ENCODE measurements around the gene IDH3G. TPM values are rescaled to one million over a fixed set of nuclear protein-coding genes. Genes with fewer than 3 reads are reported as not detected.

Gene IDH3G
- polyA plus RNA-seq, 3 donors, result 115 to 201 (median 130) TPM

DNA sequence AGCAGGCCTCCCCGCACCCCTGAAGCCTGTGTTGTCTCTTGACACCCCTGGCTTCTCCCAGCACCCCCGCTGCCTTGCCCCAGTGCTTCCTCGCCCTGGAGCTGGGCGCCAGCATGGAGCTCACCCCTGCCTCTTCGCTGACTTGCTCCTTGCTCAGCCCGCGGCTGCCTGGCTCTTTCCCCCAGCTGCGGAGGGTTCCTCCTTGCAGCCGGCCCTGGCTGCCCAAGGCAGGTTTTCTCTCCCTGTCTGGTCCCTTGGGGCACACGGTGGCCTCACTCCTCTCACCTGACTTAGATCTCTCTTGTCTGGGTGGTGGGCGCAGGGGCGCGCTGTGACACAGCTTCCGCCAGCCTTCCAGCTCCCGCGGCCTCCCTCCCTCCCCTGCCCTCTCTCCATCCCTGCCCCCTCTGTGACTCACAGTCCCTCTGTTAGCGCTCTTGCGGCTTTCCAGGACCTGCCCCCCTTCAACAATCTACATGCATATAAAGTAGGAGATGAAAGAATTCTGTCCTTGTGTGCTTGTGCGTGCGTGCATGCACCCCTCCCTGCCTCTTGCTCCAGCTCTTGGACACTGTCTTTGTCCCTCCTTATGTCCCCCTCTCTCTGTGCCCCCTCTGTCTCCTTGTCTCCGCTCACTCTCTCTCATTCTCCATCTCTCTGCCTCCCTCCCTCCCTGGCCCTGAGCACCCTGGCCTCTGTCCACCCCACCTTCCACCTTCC lies 27.9 kb downstream of the IDH3G start:
- Mint-ChIP-seq H3K27ac (no peak overlapping the region), H3K4me1 (peaks cover 14% of the 10 kb centered on the region), H3K4me3 (peak overlapping the region in 1 of 2 donors; percentile 42), H3K9me3 (peaks cover 0 to 3% (median 0%) of the 10 kb centered on the region in 7 donors), H3K27me3 (ENCODE audit: low read depth in 3 of 3) (peaks cover 1 to 22% (median 16%) of the 10 kb centered on the region in 3 donors), H3K36me3 (no peaks in the 10 kb centered on the region)
- DNase-seq, result peak; percentile 5 to 43 (median 32)
- H3K79me2 ChIP-seq (ENCODE audit: insufficient read depth, low read length), result no peaks in the 10 kb centered on the region
- H3K9me3 ChIP-seq (replicated peaks in 1 of 2; ENCODE audit: control insufficient read depth in 1 of 2, insufficient read depth in 1 of 2, low read length in 2 of 2), result no peaks in the 10 kb centered on the region
- WGBS (ENCODE audit: insufficient coverage), result 24% methylated on average over 5 of the region's 21 CpGs
- no peaks in the 10 kb centered on the region for H4K20me1 ChIP-seq (ENCODE audit: insufficient read depth, low read length)
- peaks cover 0 to 5% of the 10 kb centered on the region in 2 donors for H3K4me1 ChIP-seq (ENCODE audit: control insufficient read depth in 1 of 2, insufficient read depth in 2 of 2, low read length in 2 of 2)
- H3K4me2 ChIP-seq (replicated peaks; ENCODE audit: extremely low read depth, low read length, poor library complexity, severe bottlenecking), result no peak overlapping the region
- H2AFZ ChIP-seq (ENCODE audit: insufficient read depth, low read depth, low read length, poor library complexity, severe bottlenecking), result peak overlapping the region; percentile 13
- intact Hi-C loops (cut with micrococcal nuclease), result loop anchor here in 1 of 2 donors (10.0 kb wide), 2 partner anchors 159 to 189 kb away; partner anchors contain the start of gene ARHGAP4
- TF ChIP-seq, protein P1, sequence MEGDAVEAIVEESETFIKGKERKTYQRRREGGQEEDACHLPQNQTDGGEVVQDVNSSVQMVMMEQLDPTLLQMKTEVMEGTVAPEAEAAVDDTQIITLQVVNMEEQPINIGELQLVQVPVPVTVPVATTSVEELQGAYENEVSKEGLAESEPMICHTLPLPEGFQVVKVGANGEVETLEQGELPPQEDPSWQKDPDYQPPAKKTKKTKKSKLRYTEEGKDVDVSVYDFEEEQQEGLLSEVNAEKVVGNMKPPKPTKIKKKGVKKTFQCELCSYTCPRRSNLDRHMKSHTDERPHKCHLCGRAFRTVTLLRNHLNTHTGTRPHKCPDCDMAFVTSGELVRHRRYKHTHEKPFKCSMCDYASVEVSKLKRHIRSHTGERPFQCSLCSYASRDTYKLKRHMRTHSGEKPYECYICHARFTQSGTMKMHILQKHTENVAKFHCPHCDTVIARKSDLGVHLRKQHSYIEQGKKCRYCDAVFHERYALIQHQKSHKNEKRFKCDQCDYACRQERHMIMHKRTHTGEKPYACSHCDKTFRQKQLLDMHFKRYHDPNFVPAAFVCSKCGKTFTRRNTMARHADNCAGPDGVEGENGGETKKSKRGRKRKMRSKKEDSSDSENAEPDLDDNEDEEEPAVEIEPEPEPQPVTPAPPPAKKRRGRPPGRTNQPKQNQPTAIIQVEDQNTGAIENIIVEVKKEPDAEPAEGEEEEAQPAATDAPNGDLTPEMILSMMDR (IDR thresholded peaks at IDR 0.05), result no peak
- no peak overlapping the region for H3K4me3 ChIP-seq (replicated peaks in 1 of 3; ENCODE audit: low read depth in 2 of 3, low read length in 3 of 3)
- no peaks in the 10 kb centered on the region for H3K36me3 ChIP-seq (replicated peaks in 1 of 2; ENCODE audit: control insufficient read depth in 1 of 2, insufficient read depth in 2 of 2, low read length in 2 of 2)
- no peak overlapping the region for H3K9ac ChIP-seq (ENCODE audit: insufficient read depth, low read length, poor library complexity, severe bottlenecking)
- H3K27me3 ChIP-seq (ENCODE audit: control insufficient read depth in 2 of 2, insufficient read depth in 2 of 2, low read length in 2 of 2), result no peaks in the 10 kb centered on the region
- no peak overlapping the region for H3K27ac ChIP-seq (ENCODE audit: low read depth in 1 of 2, low read length in 2 of 2)

DNA sequence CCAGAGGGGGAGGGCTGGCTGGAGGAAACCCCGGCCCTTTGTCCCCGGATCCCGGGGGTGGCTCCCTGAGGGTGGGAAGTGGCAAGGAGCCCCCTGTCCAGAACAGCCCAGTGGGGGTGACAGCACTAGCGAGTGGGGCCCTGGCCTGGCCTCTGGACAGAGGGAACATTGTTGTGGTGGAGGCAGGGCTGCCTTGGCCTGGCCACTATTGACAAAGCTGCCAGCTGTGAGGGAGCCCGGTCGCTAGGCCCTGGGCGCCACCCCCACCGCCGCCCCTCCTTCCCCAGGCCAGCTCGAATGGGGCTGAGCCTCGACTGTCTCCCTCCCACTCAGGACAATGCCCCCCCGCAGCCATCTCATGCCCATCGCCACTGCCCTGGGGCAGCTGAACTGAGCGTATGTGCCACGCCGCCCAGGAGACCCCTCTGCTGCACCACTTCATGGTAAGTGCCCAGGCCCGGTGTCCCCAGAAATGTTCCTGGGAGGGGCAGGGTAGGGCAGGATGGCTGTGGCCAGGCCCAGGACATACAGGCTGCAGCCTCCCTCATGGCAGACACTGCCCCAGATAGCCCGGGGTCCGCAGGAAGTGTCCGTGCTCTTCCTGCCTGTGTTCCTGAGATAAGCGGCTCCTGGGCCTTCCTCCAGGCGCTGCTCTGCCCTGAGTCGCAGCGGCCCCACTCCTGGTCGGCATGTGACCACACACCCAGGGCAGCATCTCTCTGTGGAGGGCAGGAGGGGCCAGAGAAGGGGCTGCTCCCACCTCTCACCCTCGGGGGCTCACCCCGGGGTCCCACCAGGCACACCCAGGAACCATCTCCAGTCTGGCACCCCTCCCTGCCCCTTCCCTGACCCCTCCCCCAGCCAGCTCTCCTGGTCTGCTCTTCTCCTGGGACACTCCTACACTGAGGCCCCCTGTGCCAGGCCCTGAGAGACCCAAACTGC lies 28.8 kb downstream of the IDH3G start:
- peaks cover 0 to 5% of the 10 kb centered on the region in 2 donors for H3K4me1 ChIP-seq (ENCODE audit: control insufficient read depth in 1 of 2, insufficient read depth in 2 of 2, low read length in 2 of 2)
- peak overlapping the region; percentile 13 for H2AFZ ChIP-seq (ENCODE audit: insufficient read depth, low read depth, low read length, poor library complexity, severe bottlenecking)
- no peak for DNase-seq
- intact Hi-C loops (cut with micrococcal nuclease), result loop anchor here in 1 of 2 donors (10.0 kb wide), 2 partner anchors 159 to 189 kb away; partner anchors contain the start of gene ARHGAP4
- H3K4me2 ChIP-seq (replicated peaks; ENCODE audit: extremely low read depth, low read length, poor library complexity, severe bottlenecking), result no peak overlapping the region
- H3K27ac ChIP-seq (ENCODE audit: low read depth in 1 of 2, low read length in 2 of 2), result no peak overlapping the region
- no peak overlapping the region for H3K4me3 ChIP-seq (replicated peaks in 1 of 3; ENCODE audit: low read depth in 2 of 3, low read length in 3 of 3)
- peaks cover 14% of the 10 kb centered on the region for H3K4me1 Mint-ChIP-seq
- no peak overlapping the region for H3K4me3 Mint-ChIP-seq
- H3K27me3 Mint-ChIP-seq (ENCODE audit: low read depth in 3 of 3), result peaks cover 1 to 23% (median 16%) of the 10 kb centered on the region in 3 donors
- no peaks in the 10 kb centered on the region for H3K27me3 ChIP-seq (ENCODE audit: control insufficient read depth in 2 of 2, insufficient read depth in 2 of 2, low read length in 2 of 2)
- 69% methylated on average over 16 of the region's 27 CpGs for WGBS (ENCODE audit: insufficient coverage)
- no peaks in the 10 kb centered on the region for H3K36me3 Mint-ChIP-seq
- TF ChIP-seq, protein P1 (IDR thresholded peaks at IDR 0.05), result no peak
- no peaks in the 10 kb centered on the region for H3K9me3 ChIP-seq (replicated peaks in 1 of 2; ENCODE audit: control insufficient read depth in 1 of 2, insufficient read depth in 1 of 2, low read length in 2 of 2)
- H3K27ac Mint-ChIP-seq, result no peak overlapping the region
- H3K36me3 ChIP-seq (replicated peaks in 1 of 2; ENCODE audit: control insufficient read depth in 1 of 2, insufficient read depth in 2 of 2, low read length in 2 of 2), result no peaks in the 10 kb centered on the region
- H3K9me3 Mint-ChIP-seq, result peaks cover 0 to 3% (median 0%) of the 10 kb centered on the region in 7 donors
- no peak overlapping the region for H3K9ac ChIP-seq (ENCODE audit: insufficient read depth, low read length, poor library complexity, severe bottlenecking)
- H4K20me1 ChIP-seq (ENCODE audit: insufficient read depth, low read length), result no peaks in the 10 kb centered on the region
- no peaks in the 10 kb centered on the region for H3K79me2 ChIP-seq (ENCODE audit: insufficient read depth, low read length)
